SK-N-SH (cell line): Measurements from ENCODE around the gene SNX20. TPM values are rescaled to one million over a fixed set of nuclear protein-coding genes. Genes with fewer than 3 reads are reported as not detected.

Experiments
- CTCF ChIA-PET: fragments of 300-600, 350-600 bp; formaldehyde crosslinking; extraction: SDS; loops from one replicate; lab custom pipeline; 2021; lab: Yijun Ruan, JAX
- POLR2A ChIA-PET: fragments of 350-600 bp; sonication (Branson Sonifier 250); formaldehyde crosslinking; extraction: SDS; loops from one replicate; lab custom pipeline; 2020; ENCODE audit warnings: antibody characterized with exemption, inconsistent platforms; lab: Yijun Ruan, JAX
- DNase-seq: peaks from one replicate; pipeline ENCODE4 v3.0.0; 2012
- H2AFZ ChIP-seq: fragments of 200-600 bp; sonication (generic); 2 replicates; pipeline ENCODE4 v1.8.1; 2016; ENCODE audit warnings: antibody characterized with exemption, mild to moderate bottlenecking, low read depth
- H3F3A ChIP-seq: fragments of 200-600 bp; sonication (generic); replicated peaks from 2 replicates; pipeline ENCODE3; 2016; ENCODE audit warnings: antibody characterized with exemption, mild to moderate bottlenecking; ENCODE audit not compliant: insufficient read depth
- H3K27ac ChIP-seq, 2 experiments: fragments of 200-500 bp in 1 of 2; fragments of 200-600 bp in 1 of 2; sonication (Bioruptor generic) in 1 of 2; sonication (generic), shearing (Covaris generic) in 1 of 2; 2 replicates each; pipeline versions ENCODE4 v1.5.1 to v1.6.1; 2014 to 2016; ENCODE audit warnings: low read depth in 2 of 2, inconsistent platforms in 1 of 2, low read length in 1 of 2, mild to moderate bottlenecking in 1 of 2, mixed read lengths in 1 of 2
- H3K27me3 ChIP-seq: fragments of 200-600 bp; sonication (generic), shearing (Covaris generic); 2 replicates; pipeline ENCODE4 v1.6.1; 2016; ENCODE audit warnings: mixed run types; ENCODE audit not compliant: insufficient read depth
- H3K36me3 ChIP-seq, 2 experiments: fragments of 200-500 bp in 1 of 2; fragments of 200-600 bp in 1 of 2; sonication (Bioruptor generic) in 1 of 2; sonication (generic) in 1 of 2; replicated peaks in 1 of 2; 2 replicates each; pipeline versions ENCODE3 to v1.5.1; 2014 to 2016; ENCODE audit warnings: low read length in 1 of 2, mild to moderate bottlenecking in 1 of 2; ENCODE audit not compliant: insufficient read depth in 2 of 2, control insufficient read depth in 1 of 2
- H3K4me1 ChIP-seq, 2 experiments: fragments of 200-500 bp in 1 of 2; fragments of 200-600 bp in 1 of 2; sonication (Bioruptor generic) in 1 of 2; sonication (generic), shearing (Covaris generic) in 1 of 2; 2 replicates each; pipeline versions ENCODE4 v1.5.1 to v1.6.1; 2014 to 2016; ENCODE audit warnings: low read depth in 1 of 2, low read length in 1 of 2, mixed run types in 1 of 2; ENCODE audit not compliant: insufficient read depth in 2 of 2, control insufficient read depth in 1 of 2
- H3K4me2 ChIP-seq: fragments of 200-600 bp; sonication (generic), shearing (Covaris generic); 2 replicates; pipeline ENCODE4 v1.6.1; 2017; ENCODE audit warnings: mixed run types
- H3K4me3 ChIP-seq, 2 experiments: fragments of 200-500 bp in 1 of 2; fragments of 200-600 bp in 1 of 2; sonication (Bioruptor generic) in 1 of 2; sonication (generic), shearing (Covaris generic) in 1 of 2; 2 replicates each; pipeline versions ENCODE4 v1.5.1 to v1.8.1; 2014 to 2016; ENCODE audit warnings: low read depth in 2 of 2, inconsistent platforms in 1 of 2, low read length in 1 of 2, mild to moderate bottlenecking in 1 of 2, mixed read lengths in 1 of 2, moderate library complexity in 1 of 2
- H3K79me2 ChIP-seq: fragments of 200-600 bp; sonication (generic); 2 replicates; pipeline ENCODE4 v1.8.1; 2017; ENCODE audit warnings: mild to moderate bottlenecking; ENCODE audit not compliant: insufficient read depth
- H3K9ac ChIP-seq: fragments of 200-600 bp; sonication (generic); 2 replicates; pipeline ENCODE4 v1.6.1; 2017; ENCODE audit warnings: mixed run types
- H3K9me2 ChIP-seq: fragments of 200-600 bp; sonication (generic); 2 replicates; pipeline ENCODE4 v1.6.1; 2017; ENCODE audit warnings: mixed run types
- H3K9me3 ChIP-seq: fragments of 200-600 bp; sonication (generic); 2 replicates; pipeline ENCODE4 v1.6.1; 2017; ENCODE audit warnings: mixed run types, mild to moderate bottlenecking, moderate library complexity
- H4K20me1 ChIP-seq: fragments of 200-600 bp; sonication (generic); 2 replicates; pipeline ENCODE4 v1.6.1; 2017; ENCODE audit warnings: mild to moderate bottlenecking, mixed run types; ENCODE audit not compliant: insufficient read depth
- EP300 ChIP-seq, 2 experiments: IDR thresholded peaks; 2 replicates each; pipeline versions ENCODE4 v1.4.0 to v1.6.1; 2012; ENCODE audit warnings: borderline replicate concordance in 1 of 2, low read depth in 1 of 2, low read length in 1 of 2
- EZH2phosphoT487 ChIP-seq: fragments of 200-600 bp; sonication (generic); IDR thresholded peaks from 2 replicates; pipeline ENCODE4 v1.6.1; 2017; ENCODE audit warnings: low read depth, mixed run types, mild to moderate bottlenecking, antibody characterized with exemption, moderate library complexity, borderline replicate concordance
- FOSL2 ChIP-seq: IDR thresholded peaks from 2 replicates; pipeline ENCODE4 v1.4.0; 2012; ENCODE audit warnings: low read depth, mild to moderate bottlenecking, moderate library complexity, borderline replicate concordance
- GATA2 ChIP-seq: sonication (generic); formaldehyde crosslinking; IDR thresholded peaks from 2 replicates; pipeline ENCODE4 v1.5.0; 2020; ENCODE audit warnings: mild to moderate bottlenecking, missing genetic modification reagents
- JUND ChIP-seq: IDR thresholded peaks from 2 replicates; pipeline ENCODE4 v1.4.0; 2012
- MEF2A ChIP-seq: IDR thresholded peaks from 2 replicates; pipeline ENCODE4 v1.4.0; 2012; ENCODE audit warnings: low read depth, borderline replicate concordance
- NFIC ChIP-seq: IDR thresholded peaks from 2 replicates; pipeline ENCODE4 v1.4.0; 2012; ENCODE audit warnings: borderline replicate concordance
- POLR2AphosphoS5 ChIP-seq: IDR thresholded peaks from 2 replicates; pipeline ENCODE4 v1.6.1; 2012; ENCODE audit warnings: low read depth, low read length
- RAD21 ChIP-seq: IDR thresholded peaks from 2 replicates; pipeline ENCODE4 v1.6.1; 2012; ENCODE audit warnings: mild to moderate bottlenecking, low read length
- RFX5 ChIP-seq: IDR thresholded peaks from 2 replicates; pipeline ENCODE4 v1.6.1; 2012; ENCODE audit warnings: mild to moderate bottlenecking, improper control_type of control experiment, low read length
- SIN3A ChIP-seq: IDR thresholded peaks from 2 replicates; pipeline ENCODE4 v1.6.1; 2012; ENCODE audit warnings: low read depth, mild to moderate bottlenecking, low read length, moderate library complexity, borderline replicate concordance
- TAF1 ChIP-seq: IDR thresholded peaks from 2 replicates; pipeline ENCODE4 v1.6.1; 2012; ENCODE audit warnings: low read depth, mild to moderate bottlenecking, low read length, moderate library complexity, borderline replicate concordance
- ZBTB33 ChIP-seq: IDR thresholded peaks from 2 replicates; pipeline ENCODE4 v1.4.0; 2012; ENCODE audit warnings: low read depth, borderline replicate concordance
- WGBS: methylation state at CpG from one replicate; pipeline ENCODE4 v1.1.6; 2017; ENCODE audit warnings: low lambda C conversion rate; 5-methylcytosine and 5-hydroxymethylcytosine counted together
- polyA plus RNA-seq, 3 experiments: library from polyadenylated mRNA; depleted of rRNA; stranded (reverse); fragments of >200 nt; gene quantifications; 2 replicates each; pipeline ENCODE4 v1.2.3, GENCODE V29; 2012
- TF ChIP-seq, protein P1 (sequence below): IDR thresholded peaks from 2 replicates; pipeline ENCODE4 v1.4.0; 2012; ENCODE audit warnings: low read depth, borderline replicate concordance
- TF ChIP-seq, protein P2 (sequence below): fragments of 150-350 bp; IDR thresholded peaks from 2 replicates; pipeline ENCODE4 v1.6.1; 2017; ENCODE audit warnings: antibody characterized with exemption, low read length, low read depth, borderline replicate concordance

Gene SNX20
- polyA plus RNA-seq, 1 of the 3 experiments (the other 2 are of a cell fraction): not detected

GRCh38 chr16:50708373-50709060, 27.4 kb upstream of the SNX20 start:
- Histone ChIP-seq H3K36me3 (no peaks in the 10 kb centered on the region), H3K4me1 (peaks cover 0 to 34% of the 10 kb centered on the region in 2 experiments; a peak in 1 of 4 replicates), H3F3A (no peaks in the 10 kb centered on the region), H3K9ac (no peak overlapping the region), H3K27me3 (no peaks in the 10 kb centered on the region), H3K9me2 (no peaks in the 10 kb centered on the region), H3K27ac (no peak overlapping the region), H3K4me3 (no peak overlapping the region), H3K9me3 (no peaks in the 10 kb centered on the region; the same call in 1 of the 2 replicates), H3K79me2 (no peaks in the 10 kb centered on the region), H3K4me2 (no peak overlapping the region), H2AFZ (no peak overlapping the region), H4K20me1 (no peaks in the 10 kb centered on the region)
- no peak for TF ChIP-seq RFX5
- TF ChIP-seq FOSL2: no peak
- no peak for TF ChIP-seq RAD21
- TF ChIP-seq EZH2phosphoT487: no peak
- TF ChIP-seq EP300 (IDR thresholded peaks at IDR 0.05; ENCODE audit: borderline replicate concordance in 1 of 2, low read depth in 1 of 2, low read length in 1 of 2): no peak
- TF ChIP-seq MEF2A: no peak
- TF ChIP-seq GATA2: no peak
- no peak for TF ChIP-seq TAF1
- TF ChIP-seq JUND: no peak
- TF ChIP-seq POLR2AphosphoS5: no peak
- TF ChIP-seq, protein P1, sequence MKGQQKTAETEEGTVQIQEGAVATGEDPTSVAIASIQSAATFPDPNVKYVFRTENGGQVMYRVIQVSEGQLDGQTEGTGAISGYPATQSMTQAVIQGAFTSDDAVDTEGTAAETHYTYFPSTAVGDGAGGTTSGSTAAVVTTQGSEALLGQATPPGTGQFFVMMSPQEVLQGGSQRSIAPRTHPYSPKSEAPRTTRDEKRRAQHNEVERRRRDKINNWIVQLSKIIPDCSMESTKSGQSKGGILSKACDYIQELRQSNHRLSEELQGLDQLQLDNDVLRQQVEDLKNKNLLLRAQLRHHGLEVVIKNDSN: no peak
- TF ChIP-seq NFIC: no peak
- TF ChIP-seq, protein P2, sequence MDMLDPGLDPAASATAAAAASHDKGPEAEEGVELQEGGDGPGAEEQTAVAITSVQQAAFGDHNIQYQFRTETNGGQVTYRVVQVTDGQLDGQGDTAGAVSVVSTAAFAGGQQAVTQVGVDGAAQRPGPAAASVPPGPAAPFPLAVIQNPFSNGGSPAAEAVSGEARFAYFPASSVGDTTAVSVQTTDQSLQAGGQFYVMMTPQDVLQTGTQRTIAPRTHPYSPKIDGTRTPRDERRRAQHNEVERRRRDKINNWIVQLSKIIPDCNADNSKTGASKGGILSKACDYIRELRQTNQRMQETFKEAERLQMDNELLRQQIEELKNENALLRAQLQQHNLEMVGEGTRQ: no peak
- TF ChIP-seq ZBTB33: no peak
- no peak for TF ChIP-seq SIN3A
- CTCF ChIA-PET: interaction anchor here (1.0 to 1.7 kb wide), 4 partner anchors 8 to 98 kb away, joined by 3 to 5 read pairs (median 4); no protein-coding TSS in a partner anchor
- POLR2A ChIA-PET: no interaction called here
- WGBS: 60% methylated on average over 6 of the region's 10 CpGs
- no peak for DNase-seq
